GM18520 (cell line): ENCODE data around the gene DLGAP1.

ENCODE experiments used
- ATAC-seq: cut with Tn5 transposase; IDR thresholded peaks from one replicate; pipeline ENCODE4 v1.9.1; 2021; ENCODE audit not compliant: unreplicated experiment

Gene DLGAP1

GRCh38 chr18:3794537-3795348 lies 660.4 kb downstream of the DLGAP1 start:
- peak; percentile 51 for ATAC-seq

- ATAC-seq, result no peak
These were observed 661.6 kb downstream of the DLGAP1 start for GRCh38 chr18:3793545-3793944.

GRCh38 chr18:3793111-3793510 lies 662.0 kb downstream of the DLGAP1 start:
- ATAC-seq, result no peak

DNA sequence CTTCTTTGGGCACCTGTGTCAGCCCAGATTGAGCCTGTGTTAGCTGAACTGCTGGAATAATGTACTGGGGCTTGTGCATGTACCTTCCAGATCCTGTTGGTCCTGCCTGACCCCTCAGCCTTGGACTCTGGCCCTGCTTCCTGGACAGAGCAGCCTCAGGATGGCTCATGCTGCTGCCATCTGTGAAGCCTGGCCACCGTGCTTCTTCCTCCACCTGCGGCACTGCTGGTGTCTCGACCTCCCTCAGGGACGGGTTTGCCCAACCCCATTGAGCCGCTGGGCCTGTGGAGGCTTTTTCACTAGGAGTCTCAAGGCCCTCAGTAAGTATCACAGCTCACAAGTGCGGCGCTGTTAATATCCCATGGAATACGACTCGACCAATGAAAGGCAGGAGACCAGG lies 662.4 kb downstream of the DLGAP1 start:
- ATAC-seq, result no peak

DNA sequence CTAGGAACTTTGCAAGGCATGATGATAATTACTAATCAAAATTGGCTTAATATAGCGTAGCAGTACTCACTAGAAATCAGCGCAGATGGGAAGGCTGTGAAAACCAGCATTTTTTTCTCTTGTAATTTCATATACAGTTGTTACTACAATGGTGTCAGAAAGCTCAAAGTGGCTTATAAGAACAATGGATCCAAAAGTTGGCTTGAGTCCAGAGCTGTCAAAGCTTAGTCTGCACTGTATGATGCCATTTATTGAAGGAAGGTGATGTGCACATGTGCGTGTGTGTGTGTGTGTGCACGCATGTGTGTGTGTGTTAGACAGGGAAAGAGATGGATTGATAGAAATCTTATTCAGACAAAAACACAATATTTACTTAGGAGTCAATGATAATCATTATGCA lies 663.9 kb downstream of the DLGAP1 start:
- no peak for ATAC-seq

DNA sequence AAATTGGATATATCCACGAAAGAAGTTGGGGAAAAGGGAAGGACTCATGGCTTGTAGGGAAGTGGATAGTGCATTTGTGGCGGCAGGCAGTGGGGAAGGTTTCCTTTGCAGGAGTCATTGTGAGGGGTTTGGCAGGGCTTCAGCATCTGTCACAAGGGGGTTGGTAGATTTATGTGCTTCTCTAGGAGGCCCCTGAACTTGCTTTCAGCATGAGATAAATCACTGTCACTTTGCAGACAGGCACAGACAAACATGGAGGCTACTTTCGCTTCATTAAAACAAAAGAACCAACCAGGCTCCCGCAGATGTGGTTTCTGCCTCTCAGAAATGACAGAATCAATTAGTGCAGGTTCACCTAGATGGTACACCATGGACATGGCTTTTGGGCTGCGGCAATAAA lies 664.4 kb downstream of the DLGAP1 start:
- no peak for ATAC-seq

DNA sequence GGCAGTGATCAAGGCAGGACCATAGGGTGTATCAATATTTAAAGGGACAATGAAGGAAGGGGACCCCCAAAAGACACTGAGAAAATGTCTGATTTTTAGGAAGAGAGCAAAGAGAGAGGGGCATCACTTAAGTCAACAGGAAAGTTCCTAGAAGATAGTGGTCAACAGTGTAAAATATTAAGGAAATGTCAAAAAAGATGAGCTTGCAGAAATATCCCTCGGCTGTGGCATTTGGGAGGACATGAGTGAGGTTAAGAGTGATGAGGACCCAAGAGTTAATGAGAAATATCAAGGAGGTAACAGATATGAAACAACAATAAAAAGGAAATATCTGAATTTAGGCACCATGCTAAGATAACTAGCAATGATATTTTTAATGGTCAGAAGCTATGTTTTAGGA lies 665.6 kb downstream of the DLGAP1 start:
- ATAC-seq, result no peak

DNA sequence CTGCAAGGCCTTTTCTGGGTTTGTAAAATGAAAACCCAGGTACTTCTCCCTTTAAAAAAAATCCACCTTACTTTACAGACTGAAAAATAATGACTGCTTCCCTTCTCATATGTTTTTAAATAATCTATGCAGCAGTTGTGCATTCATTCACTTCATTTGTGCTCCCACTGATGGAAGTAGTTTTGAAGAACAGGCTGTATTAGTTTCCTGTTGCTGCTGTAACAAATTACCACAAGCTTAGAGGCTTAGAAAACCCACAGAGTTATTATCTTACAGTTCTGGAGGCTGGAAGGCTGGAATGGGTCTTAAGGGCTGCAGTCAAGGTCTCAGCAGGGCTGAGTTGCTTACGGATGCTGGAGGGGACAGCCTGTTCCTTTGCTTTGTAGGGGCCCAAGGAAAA lies 670.2 kb downstream of the DLGAP1 start:
- no peak for ATAC-seq

- ATAC-seq, result no peak
These were observed 672.2 kb downstream of the DLGAP1 start for GRCh38 chr18:3782901-3783300.

DNA sequence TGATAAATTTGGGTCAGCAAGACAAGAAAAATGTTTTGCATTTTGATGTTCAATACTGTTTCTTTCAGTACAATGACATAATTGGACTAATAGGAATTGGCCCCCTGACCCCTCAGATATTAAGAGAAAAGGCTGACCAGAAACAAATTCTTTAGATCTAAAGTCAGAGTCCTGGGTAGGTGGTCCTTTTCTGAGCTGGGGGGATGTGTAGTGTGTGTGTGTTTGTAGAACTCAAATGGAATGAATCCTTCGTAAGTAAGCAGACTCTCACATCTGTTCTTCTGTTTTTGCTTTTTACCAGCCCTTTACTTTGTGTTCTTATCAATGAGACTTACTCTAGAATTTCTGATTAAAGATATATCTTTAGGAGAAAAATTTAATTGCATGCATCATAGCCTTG lies 677.4 kb downstream of the DLGAP1 start:
- no peak for ATAC-seq

GRCh38 chr18:3777122-3777521 lies 678.0 kb downstream of the DLGAP1 start:
- no peak for ATAC-seq

- ATAC-seq, result no peak
These were observed 679.1 kb downstream of the DLGAP1 start for GRCh38 chr18:3775996-3776395.

DNA sequence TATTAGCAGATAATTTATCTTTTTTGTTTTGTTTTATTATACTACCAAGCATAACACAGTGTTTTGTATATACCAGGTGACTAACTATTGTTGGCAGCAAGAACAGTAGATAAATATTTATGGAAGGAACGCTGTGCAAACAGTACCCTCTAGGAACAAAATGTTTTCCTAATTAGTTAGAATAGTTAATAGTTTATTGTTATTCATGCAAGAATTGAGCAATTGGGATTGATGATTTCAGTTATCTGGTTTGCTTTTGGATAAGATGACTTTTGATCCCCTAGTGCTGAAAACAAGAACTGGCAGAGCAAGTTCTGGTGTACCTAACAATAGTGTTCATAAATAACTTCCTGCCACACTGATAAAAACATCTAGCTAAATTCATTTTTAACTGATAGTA lies 681.8 kb downstream of the DLGAP1 start:
- ATAC-seq, result no peak

DNA sequence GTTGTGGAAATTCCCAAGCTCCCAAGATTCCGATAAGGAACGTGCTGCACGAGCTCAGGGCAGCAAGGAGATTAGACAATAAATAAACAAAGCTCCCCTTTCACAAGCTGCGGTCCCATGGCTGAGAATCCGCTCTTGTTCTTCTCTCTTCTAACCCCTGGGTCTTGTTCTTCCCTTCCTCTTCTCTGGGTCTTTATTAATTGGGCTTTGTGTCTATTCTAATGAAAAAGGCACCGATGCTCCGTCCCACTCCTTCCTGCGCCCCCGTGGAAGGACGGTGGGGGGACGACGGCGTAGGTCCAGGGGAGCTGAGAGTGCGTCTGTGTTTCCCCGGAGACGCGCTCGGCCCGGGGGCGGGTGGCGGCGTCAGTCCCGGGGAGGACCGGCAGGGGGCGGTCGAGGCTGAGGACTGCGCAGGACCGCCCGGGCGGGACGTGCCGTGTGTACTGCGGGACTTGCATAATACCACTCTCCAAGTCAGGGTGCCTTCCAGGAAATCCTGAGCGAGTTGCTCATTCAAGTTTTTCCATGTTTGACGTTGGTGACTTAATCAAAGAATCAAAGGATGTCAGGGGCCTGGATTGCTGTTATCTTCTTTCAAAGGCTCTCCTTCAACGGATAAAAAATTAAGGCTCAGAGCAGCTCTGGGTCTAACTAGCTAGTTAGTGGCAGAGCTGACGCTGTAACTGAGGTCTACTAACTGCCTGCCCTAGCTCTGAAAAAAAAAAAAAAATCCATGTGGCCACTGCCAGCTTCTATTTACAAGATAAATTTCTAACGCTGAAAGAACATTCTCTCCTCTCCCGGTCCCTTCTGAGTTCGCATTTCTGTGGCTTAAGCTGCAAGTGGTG lies 683.8 kb downstream of the DLGAP1 start:
- ATAC-seq, result peak; percentile 69

DNA sequence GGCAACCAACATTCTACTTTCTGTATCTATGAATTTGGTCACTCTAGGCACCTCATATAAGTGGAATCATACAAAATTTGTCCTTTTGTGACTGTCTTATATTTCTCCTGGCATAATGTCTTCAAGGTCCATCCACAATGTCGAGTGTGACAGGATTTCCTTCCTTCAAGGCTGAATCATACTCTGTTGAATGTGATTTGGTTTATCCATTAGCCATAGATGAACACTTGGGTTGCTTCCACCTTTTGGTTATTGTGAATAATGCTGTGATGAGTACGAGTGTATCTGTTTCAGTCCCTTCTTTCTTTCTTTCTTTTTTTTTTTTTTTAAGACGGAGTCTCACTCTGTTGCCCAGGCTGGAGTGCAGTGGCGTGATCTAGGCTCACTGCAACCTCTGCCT lies 693.8 kb downstream of the DLGAP1 start:
- no peak for ATAC-seq

GRCh38 chr18:3760741-3761140 lies 694.4 kb downstream of the DLGAP1 start:
- ATAC-seq, result no peak

DNA sequence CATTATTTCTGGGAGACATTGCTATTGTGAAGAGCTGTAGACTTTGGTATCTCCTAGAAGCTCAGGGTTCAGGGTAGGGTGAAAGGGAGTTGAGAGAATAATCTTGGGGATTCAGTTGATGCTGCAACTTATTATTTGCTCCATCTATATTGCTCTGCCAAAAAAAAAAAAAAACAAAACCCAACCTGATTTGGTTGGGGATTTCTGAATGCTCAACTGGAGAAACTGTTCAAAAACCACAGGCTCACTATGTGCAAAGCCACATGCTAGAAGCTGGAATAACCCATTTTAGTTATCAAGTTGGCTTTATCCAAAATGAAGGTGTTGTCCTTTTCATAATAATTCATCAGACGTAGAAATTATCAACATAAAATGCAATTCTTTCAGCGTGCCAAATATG lies 696.0 kb downstream of the DLGAP1 start:
- no peak for ATAC-seq

DNA sequence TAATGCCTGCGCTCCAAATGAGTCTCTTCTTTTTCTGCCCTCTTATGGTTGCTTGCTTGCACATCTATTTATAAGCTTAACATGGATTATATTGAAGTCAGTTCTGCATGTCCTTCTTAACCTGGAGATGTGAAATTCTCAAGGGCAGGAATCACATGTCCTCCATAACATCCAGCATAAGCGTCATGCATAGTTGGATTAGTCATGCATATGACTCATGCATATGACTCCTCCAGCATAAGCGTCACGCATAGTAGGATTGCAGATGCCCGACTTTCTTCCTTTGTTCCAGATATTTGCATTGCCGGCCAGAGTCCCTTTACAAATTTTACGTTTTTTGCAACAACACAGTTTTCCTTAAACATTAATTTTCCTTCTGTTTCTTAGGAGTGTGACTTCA lies 696.6 kb downstream of the DLGAP1 start:
- no peak for ATAC-seq

DNA sequence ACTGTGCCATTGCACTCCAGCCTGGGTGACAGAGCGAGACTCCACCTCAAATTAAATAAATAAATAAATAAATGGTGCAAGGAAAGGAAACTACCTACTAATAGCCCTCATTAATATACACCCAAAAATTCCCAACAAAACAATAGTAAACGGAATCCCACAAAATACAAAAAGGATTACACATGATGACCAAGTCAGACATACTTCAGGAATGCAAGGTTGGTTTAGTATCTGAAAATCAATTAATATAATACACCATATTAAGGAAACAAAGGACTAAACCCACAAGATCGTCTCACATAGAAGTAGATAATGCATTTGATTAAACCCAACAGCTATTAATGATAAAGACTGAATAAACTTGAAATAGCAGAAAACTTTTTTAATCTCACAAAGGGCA lies 697.7 kb downstream of the DLGAP1 start:
- ATAC-seq, result no peak

DNA sequence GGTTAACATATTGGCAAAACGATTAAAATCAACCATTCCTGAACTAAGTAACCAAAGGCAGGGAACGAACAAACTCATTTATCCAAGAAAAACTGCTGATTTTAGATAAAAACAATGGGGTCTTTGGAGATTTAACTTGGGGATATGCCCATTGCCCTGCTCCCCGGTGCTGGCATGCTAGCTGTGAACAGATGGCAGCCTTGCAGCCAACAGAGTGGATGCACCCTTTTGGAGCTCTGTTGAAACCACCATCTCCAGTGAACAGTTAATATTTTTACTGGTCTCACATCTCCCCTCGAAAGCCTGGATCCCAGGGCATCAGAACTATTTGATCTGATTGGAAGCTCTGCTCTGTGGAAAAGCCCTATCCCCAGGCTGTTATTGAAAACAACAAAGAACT lies 702.0 kb downstream of the DLGAP1 start:
- ATAC-seq, result no peak

- ATAC-seq, result no peak
These were observed 707.0 kb downstream of the DLGAP1 start for GRCh38 chr18:3748086-3748485.
